ENCODE measurements around the gene STK16.
"Not testable (repeated sequence)": the region's sequence is repeated elsewhere in the genome, so short reads cannot be mapped to it uniquely, and the experiment has no call there.

The STK16 gene

DNA sequence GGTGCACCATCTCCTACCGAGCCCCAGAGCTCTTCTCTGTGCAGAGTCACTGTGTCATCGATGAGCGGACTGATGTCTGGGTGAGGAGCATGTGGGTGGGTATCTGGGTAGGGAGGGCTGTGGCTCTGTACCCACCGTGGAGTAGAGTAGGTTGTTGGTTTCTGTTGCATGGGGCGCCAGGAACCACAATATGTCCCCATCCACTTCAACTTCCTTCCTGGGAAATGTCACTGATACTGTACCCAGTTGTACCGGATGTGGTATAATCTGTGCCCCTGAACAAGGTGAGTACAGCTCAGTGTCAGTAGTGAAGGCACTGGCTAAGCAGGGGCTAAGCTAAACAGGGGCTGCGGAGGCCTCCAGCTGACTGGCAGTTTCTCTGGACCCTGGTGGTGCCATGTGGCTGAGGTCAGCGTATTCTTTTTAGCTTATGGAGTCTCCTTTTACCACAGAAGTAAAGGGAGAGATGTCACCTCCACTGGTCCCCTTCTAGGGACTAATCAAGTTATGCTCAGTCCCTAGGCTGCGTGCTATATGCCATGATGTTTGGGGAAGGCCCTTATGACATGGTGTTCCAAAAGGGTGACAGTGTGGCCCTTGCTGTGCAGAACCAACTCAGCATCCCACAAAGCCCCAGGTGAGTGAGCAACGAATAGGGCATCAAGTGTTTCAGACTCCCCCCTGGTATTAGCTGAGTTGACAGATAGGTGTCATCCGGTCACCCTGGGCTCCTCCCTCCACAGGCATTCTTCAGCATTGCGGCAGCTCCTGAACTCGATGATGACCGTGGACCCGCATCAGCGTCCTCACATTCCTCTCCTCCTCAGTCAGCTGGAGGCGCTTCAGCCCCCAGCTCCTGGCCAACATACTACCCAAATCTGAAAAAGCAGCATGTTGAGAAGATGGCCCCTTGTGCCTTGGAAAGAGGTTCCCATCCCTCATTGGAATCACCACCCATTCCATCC is 2.7 kb downstream of the STK16 start:
- peak; percentile 49 for DNase-seq

GRCh38 chr2:219248845-219249202 is 3.5 kb downstream of the STK16 start:
- no peak for DNase-seq

DNA sequence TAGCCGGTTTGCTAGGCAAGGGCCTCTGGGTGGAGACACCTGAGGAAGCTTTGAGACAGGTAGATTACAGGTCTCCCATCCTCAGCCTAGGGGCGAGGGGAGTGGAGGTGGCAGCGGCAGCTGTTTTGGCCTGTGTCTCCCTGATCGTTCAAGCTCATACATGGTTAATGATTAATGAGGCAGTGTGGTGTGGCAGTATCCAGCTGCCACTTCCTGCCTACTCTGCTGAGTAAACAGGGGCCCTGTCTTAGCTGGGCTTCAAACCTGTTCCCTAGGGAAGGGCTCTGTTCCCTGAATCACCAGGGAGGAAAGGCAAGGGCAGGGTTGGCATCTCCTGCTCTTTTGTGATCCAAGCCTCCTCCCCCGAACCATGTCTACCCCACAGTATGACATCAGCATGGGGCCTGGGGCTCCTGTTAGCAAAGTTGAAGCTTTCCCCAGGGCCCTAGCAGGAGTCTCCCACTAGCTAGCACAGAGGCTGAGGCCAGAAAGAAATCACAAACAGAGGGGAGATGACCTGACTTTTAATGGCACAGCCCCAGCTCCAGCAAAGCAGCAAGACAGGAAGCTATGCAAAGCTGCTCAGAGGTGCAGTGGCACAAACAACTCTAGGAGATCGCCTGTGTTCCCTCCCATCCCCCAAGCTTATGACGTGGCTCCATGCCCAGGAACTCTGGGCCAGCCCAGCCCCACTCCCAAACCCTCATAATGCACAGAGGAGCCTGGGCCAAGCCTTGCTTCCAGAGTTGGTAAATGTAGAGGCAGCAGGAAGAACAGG is 4.1 kb downstream of the STK16 start:
- peak; percentile 35 for DNase-seq

- no peak for DNase-seq
Observed at GRCh38 chr2:219250049-219250781, 4.9 kb downstream of the STK16 start.

DNA sequence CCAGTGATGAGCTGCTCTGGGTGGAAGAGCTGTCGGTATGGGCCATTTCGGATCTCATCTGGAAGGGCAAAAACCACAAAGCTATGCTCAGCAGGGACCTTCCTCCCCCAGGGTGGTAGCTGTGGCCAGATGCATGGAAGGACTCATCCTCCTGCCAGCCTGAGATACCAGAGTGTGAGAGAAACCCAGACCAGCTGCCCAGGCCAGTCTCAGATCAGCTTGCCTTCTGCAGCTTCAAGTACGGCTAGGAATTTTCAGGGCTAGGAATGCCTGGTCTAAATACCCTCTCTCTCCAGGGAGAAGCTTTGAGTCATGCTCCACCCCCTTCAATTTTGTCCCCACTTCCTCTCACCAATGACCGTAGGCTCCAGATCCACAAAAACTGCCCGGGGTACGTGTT is 6.4 kb downstream of the STK16 start:
- DNase-seq = no peak

GRCh38 chr2:219252084-219252483 is 6.8 kb downstream of the STK16 start:
- no peak for DNase-seq

DNA sequence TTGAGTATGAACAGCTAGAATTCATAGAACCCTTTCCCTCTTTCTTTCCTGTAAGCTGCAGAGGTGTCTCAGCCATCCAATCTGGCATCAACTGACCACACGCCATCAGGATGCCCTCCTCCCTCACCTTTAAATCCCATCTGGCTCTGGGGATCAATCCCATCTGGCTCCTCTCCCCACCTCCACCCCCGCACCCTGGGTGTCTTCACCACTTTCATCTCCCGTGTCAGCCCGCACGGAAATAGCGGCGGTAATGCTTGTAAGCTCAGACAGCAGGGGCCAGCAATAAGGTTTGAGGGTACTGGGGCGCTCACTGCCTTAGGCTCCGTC is 7.3 kb downstream of the STK16 start:
- DNase-seq = no peak

DNA sequence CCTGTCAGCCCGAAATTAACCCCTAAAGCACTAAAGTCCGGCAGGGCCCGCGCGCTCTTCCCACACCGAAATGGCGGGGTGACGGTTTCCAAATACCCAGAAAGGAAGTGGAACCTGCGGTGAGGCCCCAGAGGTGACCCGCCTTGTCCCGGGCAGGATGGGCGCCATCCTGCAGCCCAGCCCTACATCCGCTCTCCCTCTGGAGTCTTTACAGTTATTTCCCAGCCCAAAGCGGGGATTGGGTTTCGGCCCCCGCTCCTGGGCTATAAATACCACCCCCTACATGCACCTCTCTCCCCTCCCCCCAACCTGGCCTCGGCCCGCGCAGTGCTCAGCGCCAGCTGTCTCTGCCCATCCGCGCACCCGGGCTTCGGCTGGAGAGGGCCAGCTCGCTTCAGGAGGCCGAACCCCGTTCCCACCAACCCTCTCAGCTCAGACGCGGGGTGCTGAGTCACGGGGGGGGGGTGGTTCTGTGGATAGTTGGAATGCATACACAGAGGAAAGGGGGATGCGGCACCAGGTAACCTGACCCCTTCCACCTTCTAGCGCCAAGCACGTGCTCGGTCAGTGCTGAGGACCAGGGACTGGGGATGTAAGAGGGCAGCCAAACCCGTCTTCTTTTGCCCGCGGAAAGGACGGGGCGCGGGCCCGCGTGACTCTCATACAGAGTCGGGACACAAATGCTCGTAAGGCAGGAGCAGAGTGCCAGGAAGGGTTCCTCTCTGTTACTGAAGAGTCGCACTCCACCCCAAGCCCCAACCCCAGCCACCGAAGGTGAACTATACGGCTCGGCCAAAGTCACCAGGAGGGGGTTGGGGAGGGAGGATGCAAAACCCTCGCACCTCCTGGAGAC is 7.8 kb downstream of the STK16 start, which contains the start of gene TUBA4B:
TUBA4B (plus strand) TSS at position 344 of the 853 bp plus-strand sequence; CDS start at position 509, 165 bp downstream.
- DNase-seq = peak; percentile 42

GRCh38 chr2:219253753-219254589 is 8.7 kb downstream of the STK16 start, which contains the start of gene TUBA4A:
Gene TUBA4A, minus strand, starts transcription at chr2:219253918. Its CDS starts 60 bp downstream, at chr2:219253858.
- DNase-seq = peak; percentile 88

GRCh38 chr2:219254590-219255201 is 9.4 kb downstream of the STK16 start:
- DNase-seq = no peak

DNA sequence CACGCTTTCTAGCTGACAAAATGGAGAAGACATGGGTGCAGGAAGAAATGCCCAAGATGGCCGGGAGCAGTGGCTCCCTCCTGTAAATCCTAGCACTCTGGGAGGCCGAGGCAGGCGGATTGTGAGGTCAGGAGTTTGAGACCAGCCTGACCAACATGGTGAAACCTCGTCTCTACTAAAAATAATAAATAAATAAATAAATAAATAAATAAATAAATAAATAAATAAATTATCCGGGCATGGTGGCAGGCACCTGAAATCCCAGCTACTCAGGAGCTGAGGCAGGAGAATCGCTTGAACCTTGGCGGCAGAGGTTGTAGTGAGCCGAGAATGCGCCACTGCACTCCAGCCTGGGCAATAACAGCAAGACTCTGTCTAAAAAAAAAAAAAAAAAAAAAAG is 13.7 kb downstream of the STK16 start:
- not testable (repeated sequence) for DNase-seq

DNA sequence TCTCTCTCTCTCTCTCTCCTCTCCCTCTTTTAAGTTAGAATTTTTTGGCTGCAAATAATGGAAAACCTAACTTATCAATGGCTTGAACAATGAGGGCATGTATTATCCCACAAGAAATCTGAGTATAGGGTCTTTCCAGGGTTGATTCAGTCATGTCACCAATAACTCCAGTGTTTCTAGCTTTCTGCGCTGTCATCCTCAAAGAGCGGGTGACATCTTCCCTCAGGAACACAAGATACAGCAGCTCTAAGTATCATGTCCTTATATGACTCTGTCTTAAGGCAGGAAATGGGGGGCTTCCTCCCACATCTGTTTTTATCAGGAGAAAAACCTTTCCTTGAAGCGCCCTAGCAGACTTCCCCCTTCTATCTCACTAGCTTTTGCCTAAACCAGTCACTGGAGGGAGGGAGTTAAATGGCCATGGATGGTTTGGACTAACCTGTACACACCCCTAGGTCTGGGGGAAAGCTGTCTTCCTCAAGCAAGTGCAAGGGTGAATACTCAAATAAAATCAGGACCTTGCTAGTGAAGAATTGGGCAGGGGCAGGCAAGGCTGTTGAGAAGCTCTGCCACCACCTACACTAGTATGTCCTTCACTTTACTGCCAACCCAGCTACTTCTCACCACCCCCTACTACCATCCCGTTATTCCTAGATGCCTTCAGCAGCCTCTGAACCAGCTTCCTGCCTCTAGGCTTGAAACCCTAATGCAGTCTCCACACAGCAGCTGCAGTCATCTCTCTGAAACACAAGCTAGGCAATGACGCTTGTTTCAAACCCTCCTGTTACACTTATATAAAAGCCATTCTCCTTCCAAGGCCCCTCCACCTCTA is 16.0 kb downstream of the STK16 start:
- no peak for DNase-seq

DNA sequence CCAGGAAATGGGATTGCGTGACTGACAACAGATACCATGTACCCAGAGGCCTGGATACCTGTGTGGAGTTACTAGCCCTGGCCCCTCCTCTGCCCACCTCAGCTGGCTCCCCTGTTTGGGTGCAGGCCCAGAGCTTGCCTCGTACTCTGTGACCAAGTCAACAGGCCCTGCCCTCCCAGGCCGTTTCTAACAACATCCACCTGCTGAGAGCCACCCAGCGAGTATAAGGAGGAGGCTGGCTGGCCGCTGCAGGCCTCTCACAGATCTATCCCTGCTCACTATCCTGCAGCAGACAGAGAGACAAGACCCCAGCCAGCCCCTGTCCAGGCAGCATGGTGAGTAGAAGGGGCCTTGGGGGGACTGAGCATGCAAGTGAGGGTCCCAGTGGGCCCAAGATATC is 21.0 kb downstream of the STK16 start:
- DNase-seq = no peak

DNA sequence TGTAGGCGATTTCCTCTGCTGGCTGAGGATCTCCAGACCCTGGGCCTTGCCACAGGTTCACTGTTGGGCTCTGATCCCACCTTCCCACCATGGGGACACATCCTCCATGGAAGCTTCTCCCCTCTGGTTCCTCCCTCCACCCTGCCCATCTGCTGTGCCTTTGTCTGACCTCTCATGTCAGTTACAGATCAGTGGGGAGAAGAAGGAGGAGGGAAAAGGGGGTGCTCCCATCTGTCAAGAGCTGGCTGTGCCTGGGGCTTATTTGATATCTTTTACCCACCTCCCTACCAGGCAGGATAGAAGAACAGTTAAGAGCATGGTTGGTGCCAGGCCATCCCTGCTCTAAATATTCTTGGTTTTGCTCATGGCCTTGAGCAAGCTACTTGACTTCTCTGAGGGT is 21.6 kb downstream of the STK16 start:
- DNase-seq = no peak

DNA sequence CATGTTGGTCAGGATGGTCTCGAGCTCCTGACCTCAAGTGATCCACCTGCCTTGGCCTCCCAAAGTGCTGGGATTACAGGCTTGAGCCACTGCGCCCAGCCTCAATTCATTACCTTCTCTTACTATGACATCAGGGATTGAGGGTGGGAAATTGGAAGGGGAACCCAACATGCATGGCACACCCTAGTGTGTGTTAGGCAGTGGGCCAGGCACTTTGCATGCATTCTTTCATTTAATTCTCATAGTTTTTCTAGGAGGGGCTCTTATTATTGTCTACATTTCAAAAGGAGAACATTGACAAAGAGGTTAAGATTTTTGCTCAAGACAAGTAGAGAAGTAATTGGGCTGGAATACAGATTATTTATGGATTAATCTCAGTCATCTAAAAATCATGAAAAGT is 23.0 kb downstream of the STK16 start:
- no peak for DNase-seq

GRCh38 chr2:219269362-219270054 is 24.2 kb downstream of the STK16 start:
- DNase-seq = no peak

DNA sequence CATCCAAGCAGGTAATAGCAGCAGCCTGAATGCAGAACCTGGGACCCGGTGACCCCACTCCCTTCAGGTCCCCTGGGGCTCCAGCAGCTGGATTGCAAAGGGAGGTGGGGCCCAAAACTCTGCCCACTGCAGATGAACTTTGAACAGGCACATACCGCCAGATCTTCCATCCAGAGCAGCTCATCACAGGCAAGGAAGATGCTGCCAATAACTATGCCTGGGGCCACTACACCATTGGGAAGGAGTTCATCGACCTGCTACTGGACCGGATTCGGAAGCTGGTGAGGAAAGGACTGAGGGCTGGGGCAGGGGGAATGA is 24.7 kb downstream of the STK16 start:
- no peak for DNase-seq

GRCh38 chr2:219271021-219271420 is 25.7 kb downstream of the STK16 start:
- DNase-seq = no peak

DNA sequence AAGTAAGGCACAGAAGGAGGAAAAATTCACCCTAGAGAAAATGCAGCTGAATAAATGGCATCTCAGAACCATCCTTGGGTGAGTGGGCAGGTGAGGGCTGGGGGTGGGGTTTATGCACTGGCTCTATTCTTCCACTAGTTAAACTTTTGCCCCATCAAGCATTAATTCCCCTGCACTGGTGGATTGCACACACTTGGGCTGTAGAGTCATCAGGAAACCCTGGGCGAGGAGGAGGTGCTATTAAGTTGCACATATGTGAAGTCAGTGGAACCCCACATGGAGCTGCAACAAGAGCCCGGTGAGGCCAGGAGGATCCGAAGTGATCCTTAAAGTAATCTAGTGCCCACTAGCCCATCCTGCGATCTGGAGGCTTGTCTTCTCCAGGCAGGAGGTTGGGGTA is 27.1 kb downstream of the STK16 start:
- no peak for DNase-seq
